NOMO-1 (cell line): ENCODE results near the gene TXN2.

ENCODE experiments used
- DNase-seq, 2 experiments: peaks; one replicate each; lab custom pipeline; 2025; ENCODE audit not compliant: unreplicated experiment in 2 of 2; lab: John Stamatoyannopoulos, UW

Gene TXN2

GRCh38 chr22:36481393-36482168 is at the start of gene TXN2:
TXN2 (minus strand) TSS chr22:36481640; CDS start chr22:36480837, 803 bp downstream.
- DNase-seq = peak; percentile 93 to 94

- peak; percentile 100 for DNase-seq
These were observed 47.6 kb upstream of the TXN2 start, which contains the start of gene EIF3D for GRCh38 chr22:36528795-36529751. EIF3D (minus strand) TSS chr22:36529166; CDS start chr22:36526121, 3,045 bp downstream.

- peak in 1 of 2 experiments; percentile 23 for DNase-seq
These were observed 46.9 kb upstream of the TXN2 start for GRCh38 chr22:36528341-36528740.

GRCh38 chr22:36522662-36523061 is 41.2 kb upstream of the TXN2 start:
- DNase-seq = no peak

- DNase-seq = peak in 1 of 2 experiments; percentile 8
These were observed 39.0 kb upstream of the TXN2 start for GRCh38 chr22:36520423-36520822.

- peak; percentile 13 to 59 for DNase-seq
These were observed 38.5 kb upstream of the TXN2 start for GRCh38 chr22:36519906-36520305.

GRCh38 chr22:36514766-36515165 is 33.3 kb upstream of the TXN2 start:
- no peak for DNase-seq

GRCh38 chr22:36512991-36513390 is 31.6 kb upstream of the TXN2 start:
- no peak for DNase-seq

GRCh38 chr22:36512333-36512732 is 30.9 kb upstream of the TXN2 start:
- DNase-seq = no peak

GRCh38 chr22:36510966-36511881 is 29.8 kb upstream of the TXN2 start:
- peak in 1 of 2 experiments; percentile 21 for DNase-seq

GRCh38 chr22:36510384-36510783 is 28.9 kb upstream of the TXN2 start:
- DNase-seq = peak; percentile 68 to 79

GRCh38 chr22:36507518-36508010 is 26.1 kb upstream of the TXN2 start:
- no peak for DNase-seq

GRCh38 chr22:36506637-36507517 is 25.4 kb upstream of the TXN2 start, which contains the start of gene FOXRED2:
FOXRED2 (minus strand) TSS chr22:36507040; CDS start chr22:36506422, 618 bp downstream.
- peak; percentile 79 to 88 for DNase-seq

- no peak for DNase-seq
These were observed 24.7 kb upstream of the TXN2 start for GRCh38 chr22:36505998-36506635.

GRCh38 chr22:36497910-36498665 is 16.6 kb upstream of the TXN2 start:
- DNase-seq = no peak

GRCh38 chr22:36493690-36494110 is 12.3 kb upstream of the TXN2 start:
- peak; percentile 74 to 95 for DNase-seq

GRCh38 chr22:36492109-36492508 is 10.7 kb upstream of the TXN2 start:
- DNase-seq = no peak

- no peak for DNase-seq
These were observed 9.7 kb upstream of the TXN2 start for GRCh38 chr22:36491155-36491554.
